Brain microvascular endothelial cell (primary cell): ENCODE results near the gene CNTNAP2.

Source experiments
- DNase-seq: peaks from one replicate; pipeline ENCODE4 v3.0.0-alpha.2; 2020
- H3K27ac ChIP-seq: fragments of 250-450 bp; sonication (Bioruptor Pico); 2 replicates; pipeline ENCODE4 v1.5.1; 2020; ENCODE audit warnings: mild to moderate bottlenecking, moderate library complexity
- H3K27me3 ChIP-seq: fragments of 250-450 bp; sonication (Bioruptor Pico); replicated peaks from 2 replicates; pipeline ENCODE4 v1.5.1; 2020; ENCODE audit warnings: mild to moderate bottlenecking
- H3K36me3 ChIP-seq: fragments of 250-450 bp; sonication (Bioruptor Pico); replicated peaks from 2 replicates; pipeline ENCODE4 v1.5.1; 2020; ENCODE audit warnings: mild to moderate bottlenecking
- H3K4me3 ChIP-seq: 2 replicates; pipeline ENCODE4 v1.5.1; 2011; ENCODE audit warnings: low read depth, mild to moderate bottlenecking, control low read depth, low read length, moderate library complexity
- in situ Hi-C: cut with HindIII; loops from 2 replicates; pipeline ENCODE4 v1.10.0; 2017; ENCODE audit warnings: low sequenced_read_pairs, low pct_ligation_motif_present
- TF ChIP-seq, protein P1 (sequence below): IDR thresholded peaks from 2 replicates; pipeline ENCODE4 v1.5.1; 2011; ENCODE audit warnings: low read depth, mild to moderate bottlenecking, moderate library complexity, low read length, control low read depth, inconsistent platforms; ENCODE audit errors: missing control alignments

The CNTNAP2 gene

DNA sequence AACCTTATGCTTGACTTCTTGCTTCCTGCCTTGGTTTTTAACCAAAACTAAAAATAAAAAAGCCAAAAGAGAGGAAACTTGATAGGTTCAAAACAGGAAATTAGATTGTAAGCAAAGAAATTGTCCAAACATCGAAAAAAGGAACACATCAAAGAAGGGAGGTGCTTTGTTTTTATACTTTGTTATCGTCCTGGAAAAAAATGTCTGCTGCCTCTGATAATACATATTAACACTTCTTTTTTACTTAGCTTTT is 2187.4 kb downstream of the CNTNAP2 start:
- Histone ChIP-seq H3K4me3 (no peak overlapping the region), H3K27ac (no peak overlapping the region), H3K27me3 (no peaks in the 10 kb centered on the region), H3K36me3 (no peaks in the 10 kb centered on the region)
- DNase-seq, result no peak
- in situ Hi-C loops, result no loop called here
- TF ChIP-seq, protein P1, sequence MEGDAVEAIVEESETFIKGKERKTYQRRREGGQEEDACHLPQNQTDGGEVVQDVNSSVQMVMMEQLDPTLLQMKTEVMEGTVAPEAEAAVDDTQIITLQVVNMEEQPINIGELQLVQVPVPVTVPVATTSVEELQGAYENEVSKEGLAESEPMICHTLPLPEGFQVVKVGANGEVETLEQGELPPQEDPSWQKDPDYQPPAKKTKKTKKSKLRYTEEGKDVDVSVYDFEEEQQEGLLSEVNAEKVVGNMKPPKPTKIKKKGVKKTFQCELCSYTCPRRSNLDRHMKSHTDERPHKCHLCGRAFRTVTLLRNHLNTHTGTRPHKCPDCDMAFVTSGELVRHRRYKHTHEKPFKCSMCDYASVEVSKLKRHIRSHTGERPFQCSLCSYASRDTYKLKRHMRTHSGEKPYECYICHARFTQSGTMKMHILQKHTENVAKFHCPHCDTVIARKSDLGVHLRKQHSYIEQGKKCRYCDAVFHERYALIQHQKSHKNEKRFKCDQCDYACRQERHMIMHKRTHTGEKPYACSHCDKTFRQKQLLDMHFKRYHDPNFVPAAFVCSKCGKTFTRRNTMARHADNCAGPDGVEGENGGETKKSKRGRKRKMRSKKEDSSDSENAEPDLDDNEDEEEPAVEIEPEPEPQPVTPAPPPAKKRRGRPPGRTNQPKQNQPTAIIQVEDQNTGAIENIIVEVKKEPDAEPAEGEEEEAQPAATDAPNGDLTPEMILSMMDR, result no peak

GRCh38 chr7:148304456-148304855 is 2187.9 kb downstream of the CNTNAP2 start:
- no peaks in the 10 kb centered on the region for H3K36me3 ChIP-seq
- DNase-seq, result no peak
- in situ Hi-C loops, result no loop called here

DNA sequence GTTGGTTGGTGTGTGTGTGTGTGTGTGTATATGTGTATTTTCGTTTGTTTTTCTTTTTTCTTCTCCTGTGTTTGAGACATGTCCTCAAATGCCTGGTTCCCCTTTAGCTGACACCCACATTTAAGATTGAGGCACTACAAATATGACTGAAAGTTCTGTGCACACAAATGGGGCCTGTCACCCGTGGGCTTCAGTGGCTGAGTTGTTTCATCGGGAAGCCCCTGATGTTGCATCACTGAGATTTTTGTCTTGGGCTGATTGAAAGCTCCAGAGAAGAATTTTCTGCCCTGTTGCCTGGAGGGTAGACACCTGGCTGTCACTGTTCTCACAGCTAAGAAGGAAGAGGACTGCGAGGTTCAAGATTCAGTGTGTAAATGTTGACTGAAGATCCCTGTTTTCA is 2190.2 kb downstream of the CNTNAP2 start:
- in situ Hi-C loops, result no loop called here
- Histone ChIP-seq H3K27ac (no peak overlapping the region), H3K27me3 (no peaks in the 10 kb centered on the region), H3K36me3 (no peaks in the 10 kb centered on the region), H3K4me3 (no peak overlapping the region)
- no peak for DNase-seq
- TF ChIP-seq, protein P1, result no peak

More at GRCh38 chr7:148304456-148304855, 2187.9 kb downstream of the CNTNAP2 start:
- Histone ChIP-seq H3K27me3 (no peaks in the 10 kb centered on the region), H3K4me3 (no peak overlapping the region), H3K27ac (no peak overlapping the region)
- TF ChIP-seq, protein P1, result no peak

- H3K27ac ChIP-seq, result no peak overlapping the region
- no peak overlapping the region for H3K4me3 ChIP-seq
- DNase-seq, result no peak
- H3K27me3 ChIP-seq, result no peaks in the 10 kb centered on the region
- in situ Hi-C loops, result no loop called here
- no peaks in the 10 kb centered on the region for H3K36me3 ChIP-seq
- TF ChIP-seq, protein P1, result no peak
Observed at GRCh38 chr7:148318102-148318811, 2201.7 kb downstream of the CNTNAP2 start.

DNA sequence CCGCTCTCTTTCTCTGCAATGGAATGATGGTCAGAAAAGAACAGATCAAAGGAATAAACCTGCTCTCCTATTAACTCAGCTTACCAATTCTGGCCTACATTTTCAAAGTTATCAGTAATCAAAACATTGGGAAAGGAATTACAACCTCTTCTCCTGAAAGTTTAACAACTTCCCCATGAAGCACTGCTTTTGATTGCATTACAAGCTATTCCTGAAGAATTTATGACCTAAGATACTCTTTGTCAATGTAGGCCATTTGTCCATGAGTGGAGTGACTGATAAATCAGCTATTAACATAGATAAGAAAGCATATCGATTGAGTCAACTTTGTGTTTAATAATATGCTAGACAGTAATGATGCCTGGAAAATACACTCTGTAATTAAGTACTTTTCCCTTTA is 2202.2 kb downstream of the CNTNAP2 start:
- TF ChIP-seq, protein P1, result no peak
- Histone ChIP-seq H3K36me3 (no peaks in the 10 kb centered on the region), H3K27me3 (no peaks in the 10 kb centered on the region), H3K4me3 (no peak overlapping the region), H3K27ac (no peak overlapping the region)
- DNase-seq, result no peak
- in situ Hi-C loops, result no loop called here

DNA sequence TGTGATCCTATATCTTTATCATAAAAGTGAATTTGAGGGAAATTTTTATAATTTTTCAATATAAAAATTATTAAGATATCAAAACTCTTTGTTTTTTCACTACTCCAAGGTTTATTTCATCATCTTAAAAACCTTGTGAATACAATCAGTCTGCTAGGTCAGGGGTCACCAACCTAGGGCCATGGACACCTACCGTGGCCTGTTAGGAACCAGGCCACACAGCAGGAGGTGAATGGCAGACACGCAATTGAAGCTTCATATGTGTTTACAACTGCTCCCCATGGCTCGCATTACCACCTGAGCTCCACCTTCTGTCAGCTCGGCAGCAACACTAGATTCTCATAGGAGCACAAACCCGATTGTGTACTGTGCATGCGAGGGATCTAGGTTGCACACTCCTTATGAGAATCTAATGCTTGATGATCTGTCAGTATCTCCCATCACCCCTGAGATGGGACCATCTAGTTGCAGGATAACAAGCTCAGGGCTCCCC is 2202.8 kb downstream of the CNTNAP2 start:
- in situ Hi-C loops, result no loop called here
- H3K27me3 ChIP-seq, result no peaks in the 10 kb centered on the region
- H3K4me3 ChIP-seq, result no peak overlapping the region
- no peak overlapping the region for H3K27ac ChIP-seq
- no peak for DNase-seq
- TF ChIP-seq, protein P1, result no peak
- no peaks in the 10 kb centered on the region for H3K36me3 ChIP-seq
